22Rv1 (cell line): Measurements from ENCODE around the gene PUM2.

Source experiments
- H3K27ac ChIP-seq: fragments of 450-650 bp; 2 replicates; pipeline ENCODE4 v1.5.1; 2017
- CTCF ChIP-seq: fragments of 450-650 bp; IDR thresholded peaks from 2 replicates; pipeline ENCODE4 v1.5.1; 2017; ENCODE audit warnings: mild to moderate bottlenecking
- ZFX ChIP-seq: fragments of 450-650 bp; IDR thresholded peaks from 2 replicates; pipeline ENCODE4 v1.6.1; 2017; ENCODE audit warnings: antibody characterized with exemption, borderline replicate concordance

PUM2 gene, protein sequence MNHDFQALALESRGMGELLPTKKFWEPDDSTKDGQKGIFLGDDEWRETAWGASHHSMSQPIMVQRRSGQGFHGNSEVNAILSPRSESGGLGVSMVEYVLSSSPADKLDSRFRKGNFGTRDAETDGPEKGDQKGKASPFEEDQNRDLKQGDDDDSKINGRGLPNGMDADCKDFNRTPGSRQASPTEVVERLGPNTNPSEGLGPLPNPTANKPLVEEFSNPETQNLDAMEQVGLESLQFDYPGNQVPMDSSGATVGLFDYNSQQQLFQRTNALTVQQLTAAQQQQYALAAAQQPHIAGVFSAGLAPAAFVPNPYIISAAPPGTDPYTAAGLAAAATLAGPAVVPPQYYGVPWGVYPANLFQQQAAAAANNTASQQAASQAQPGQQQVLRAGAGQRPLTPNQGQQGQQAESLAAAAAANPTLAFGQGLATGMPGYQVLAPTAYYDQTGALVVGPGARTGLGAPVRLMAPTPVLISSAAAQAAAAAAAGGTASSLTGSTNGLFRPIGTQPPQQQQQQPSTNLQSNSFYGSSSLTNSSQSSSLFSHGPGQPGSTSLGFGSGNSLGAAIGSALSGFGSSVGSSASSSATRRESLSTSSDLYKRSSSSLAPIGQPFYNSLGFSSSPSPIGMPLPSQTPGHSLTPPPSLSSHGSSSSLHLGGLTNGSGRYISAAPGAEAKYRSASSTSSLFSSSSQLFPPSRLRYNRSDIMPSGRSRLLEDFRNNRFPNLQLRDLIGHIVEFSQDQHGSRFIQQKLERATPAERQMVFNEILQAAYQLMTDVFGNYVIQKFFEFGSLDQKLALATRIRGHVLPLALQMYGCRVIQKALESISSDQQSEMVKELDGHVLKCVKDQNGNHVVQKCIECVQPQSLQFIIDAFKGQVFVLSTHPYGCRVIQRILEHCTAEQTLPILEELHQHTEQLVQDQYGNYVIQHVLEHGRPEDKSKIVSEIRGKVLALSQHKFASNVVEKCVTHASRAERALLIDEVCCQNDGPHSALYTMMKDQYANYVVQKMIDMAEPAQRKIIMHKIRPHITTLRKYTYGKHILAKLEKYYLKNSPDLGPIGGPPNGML

GRCh38 chr2:20350753-20351554, at the start of gene PUM2:
Gene PUM2 (minus strand): TSS chr2:20350844. CDS start chr2:20327360, 23,484 bp downstream.
- H3K27ac ChIP-seq = peak within 1 kb of the TSS; percentile 98
- TF ChIP-seq CTCF (no peak), ZFX (no peak)

GRCh38 chr2:20400306-20400705, 49.7 kb upstream of the PUM2 start:
- H3K27ac ChIP-seq = no peak overlapping the region
- no peak for TF ChIP-seq ZFX
- no peak for TF ChIP-seq CTCF

DNA sequence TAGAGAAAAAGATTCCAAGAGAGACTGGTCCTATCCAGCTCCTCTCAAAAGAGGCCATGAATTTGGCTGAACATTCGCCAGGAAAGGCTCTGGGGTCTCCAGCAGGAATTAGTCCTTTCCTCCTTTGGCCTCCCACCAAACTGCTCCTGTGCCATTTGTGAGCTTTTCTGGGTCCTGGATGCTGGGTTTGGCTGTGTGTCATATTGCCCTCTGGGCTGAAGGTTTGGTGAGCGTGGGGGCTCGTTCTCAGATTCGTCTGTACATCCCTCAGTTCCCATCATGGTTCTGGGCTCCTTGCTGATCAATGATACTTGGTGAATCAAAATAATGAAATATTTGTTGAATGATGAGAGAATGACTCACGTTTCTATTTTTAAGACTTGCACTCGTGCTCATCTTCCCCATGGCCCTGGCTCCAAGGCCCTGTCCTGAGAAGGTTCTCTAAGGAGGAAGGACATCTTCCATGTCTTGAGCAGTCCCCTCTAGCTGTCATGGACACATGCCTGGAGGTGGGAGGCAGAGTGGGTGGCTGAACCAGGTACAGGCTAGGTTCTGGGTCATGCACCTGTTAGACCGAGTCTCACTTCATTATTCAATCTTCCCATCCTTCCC, 48.4 kb upstream of the PUM2 start:
- no peak overlapping the region for H3K27ac ChIP-seq
- TF ChIP-seq CTCF = no peak
- no peak for TF ChIP-seq ZFX

GRCh38 chr2:20397811-20398447, 47.3 kb upstream of the PUM2 start:
- TF ChIP-seq CTCF = no peak
- TF ChIP-seq ZFX = no peak
- H3K27ac ChIP-seq = no peak overlapping the region

DNA sequence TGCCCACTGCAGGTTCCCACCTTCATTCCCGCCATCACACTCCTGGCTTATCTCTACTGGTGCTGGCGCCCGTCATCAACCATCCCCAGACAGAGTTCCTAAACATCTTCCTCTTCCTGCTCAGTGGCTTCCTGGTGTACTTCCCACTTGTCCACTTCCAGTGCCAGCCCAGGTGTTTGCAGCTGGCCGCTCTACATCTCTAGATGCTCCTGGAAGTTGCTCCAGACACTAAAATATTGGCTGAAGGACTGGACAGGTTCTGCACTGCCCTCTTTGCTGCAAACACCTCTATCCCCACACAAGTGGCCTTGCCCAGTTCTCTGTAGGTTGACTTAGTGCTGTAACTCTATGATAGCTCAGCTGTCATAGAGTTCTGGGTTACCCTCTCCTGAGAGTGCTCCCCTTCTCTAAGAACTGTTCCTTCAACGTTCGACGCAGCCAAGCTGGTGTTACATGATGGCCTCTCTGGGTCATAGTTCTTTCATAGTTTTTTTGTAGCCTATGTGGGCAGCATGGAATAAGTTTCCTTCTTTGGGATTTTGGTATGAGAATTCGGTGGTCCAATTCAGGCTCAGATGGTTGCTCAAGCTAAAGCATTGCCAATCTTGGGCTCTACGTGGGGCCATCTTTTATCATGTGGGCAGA, 45.8 kb upstream of the PUM2 start:
- H3K27ac ChIP-seq = no peak overlapping the region
- TF ChIP-seq CTCF = peak; percentile 38
- no peak for TF ChIP-seq ZFX

GRCh38 chr2:20393986-20394385, 43.3 kb upstream of the PUM2 start:
- TF ChIP-seq ZFX (no peak), CTCF (no peak)

More at GRCh38 chr2:20393986-20394385, 43.3 kb upstream of the PUM2 start:
- no peak overlapping the region for H3K27ac ChIP-seq
